Peyer's patch (tissue), 4 donors: ENCODE data around the gene SNX10.

Source experiments
- POLR2A ChIP-seq, 2 donors: fragments of 450-650 bp; IDR thresholded peaks; one replicate each; pipeline ENCODE4 v1.5.1; 2017; ENCODE audit warnings: antibody characterized with exemption in 2 of 2, mild to moderate bottlenecking in 2 of 2, moderate library complexity in 2 of 2
- TF ChIP-seq, protein P1 (sequence below), 6 experiments: fragments of 450-650 bp in 4 of 6; fragments of 200-600 bp in 2 of 6; sonication (generic) in 1 of 6; IDR thresholded peaks; one replicate each; pipeline ENCODE4 v1.5.1; 2017 to 2019; ENCODE audit warnings: antibody characterized with exemption in 6 of 6, mild to moderate bottlenecking in 3 of 6, moderate library complexity in 1 of 6

DNA sequence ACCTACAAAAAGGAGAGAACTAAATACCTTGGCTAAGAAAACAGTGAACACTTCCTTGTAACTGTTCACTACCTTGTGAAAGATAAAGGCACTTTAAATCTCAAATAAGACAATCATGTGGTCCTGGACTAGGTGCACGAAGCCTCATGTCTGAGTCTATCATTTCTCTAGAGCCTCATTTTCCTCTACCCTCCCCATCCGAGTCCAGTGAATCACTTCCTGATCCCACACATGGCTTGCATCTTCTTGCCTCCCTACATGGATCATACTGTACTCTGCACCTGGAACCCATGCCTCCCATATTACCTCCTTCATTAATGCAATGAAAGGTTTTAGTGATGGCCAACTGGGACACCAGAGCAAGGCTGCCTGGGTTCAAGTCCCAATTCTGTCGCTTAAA is 34.5 kb downstream of the SNX10 start:
- TF ChIP-seq, protein P1, sequence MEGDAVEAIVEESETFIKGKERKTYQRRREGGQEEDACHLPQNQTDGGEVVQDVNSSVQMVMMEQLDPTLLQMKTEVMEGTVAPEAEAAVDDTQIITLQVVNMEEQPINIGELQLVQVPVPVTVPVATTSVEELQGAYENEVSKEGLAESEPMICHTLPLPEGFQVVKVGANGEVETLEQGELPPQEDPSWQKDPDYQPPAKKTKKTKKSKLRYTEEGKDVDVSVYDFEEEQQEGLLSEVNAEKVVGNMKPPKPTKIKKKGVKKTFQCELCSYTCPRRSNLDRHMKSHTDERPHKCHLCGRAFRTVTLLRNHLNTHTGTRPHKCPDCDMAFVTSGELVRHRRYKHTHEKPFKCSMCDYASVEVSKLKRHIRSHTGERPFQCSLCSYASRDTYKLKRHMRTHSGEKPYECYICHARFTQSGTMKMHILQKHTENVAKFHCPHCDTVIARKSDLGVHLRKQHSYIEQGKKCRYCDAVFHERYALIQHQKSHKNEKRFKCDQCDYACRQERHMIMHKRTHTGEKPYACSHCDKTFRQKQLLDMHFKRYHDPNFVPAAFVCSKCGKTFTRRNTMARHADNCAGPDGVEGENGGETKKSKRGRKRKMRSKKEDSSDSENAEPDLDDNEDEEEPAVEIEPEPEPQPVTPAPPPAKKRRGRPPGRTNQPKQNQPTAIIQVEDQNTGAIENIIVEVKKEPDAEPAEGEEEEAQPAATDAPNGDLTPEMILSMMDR (IDR thresholded peaks at IDR 0.05), result no peak
- no peak for TF ChIP-seq POLR2A (IDR thresholded peaks at IDR 0.05)
